ENCODE measurements around the gene ACSF2. TPM values are rescaled to one million over a fixed set of nuclear protein-coding genes. Genes with fewer than 3 reads are reported as not detected.
"Not testable (repeated sequence)": the region's sequence is repeated elsewhere in the genome, so short reads cannot be mapped to it uniquely, and the experiment has no call there.

Gene ACSF2
- total RNA-seq, 1 experiment from 2014 or later = 12.2 TPM

DNA sequence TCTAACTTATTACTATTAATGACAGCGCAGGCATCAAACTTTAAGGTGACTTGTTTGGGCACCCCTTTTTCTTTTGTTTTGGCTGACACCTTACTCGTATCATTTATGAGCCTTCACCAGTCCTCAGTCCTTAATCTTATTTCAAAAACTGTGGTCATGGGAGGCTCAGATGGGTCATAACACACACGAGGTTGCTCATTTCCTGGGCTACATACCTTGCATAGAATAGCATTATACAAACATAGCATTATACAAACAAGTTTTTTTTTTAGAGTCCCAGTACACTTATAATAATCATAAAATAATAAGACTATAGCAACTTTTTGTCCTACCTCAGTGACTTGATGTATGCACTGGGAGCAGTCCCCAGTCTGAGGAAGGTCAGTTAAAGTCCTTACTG lies 11.2 kb upstream of the ACSF2 start:
- no peaks in the 10 kb centered on the region for H3K79me1 ChIP-seq (ENCODE audit: insufficient read depth, low read depth, low read length, poor library complexity, severe bottlenecking)
- H3K56ac ChIP-seq (ENCODE audit: insufficient read length, low read depth, low read length) = no peak overlapping the region
- no peak overlapping the region for H2AFZ ChIP-seq (ENCODE audit: low read length)
- no peak overlapping the region for H3K27ac Mint-ChIP-seq
- H3K9me3 ChIP-seq (ENCODE audit: control insufficient read depth, low read depth, low read length) = no peaks in the 10 kb centered on the region
- H3K27me3 Mint-ChIP-seq (ENCODE audit: low read depth) = peaks cover 21% of the 10 kb centered on the region
- TF ChIP-seq, protein P1, sequence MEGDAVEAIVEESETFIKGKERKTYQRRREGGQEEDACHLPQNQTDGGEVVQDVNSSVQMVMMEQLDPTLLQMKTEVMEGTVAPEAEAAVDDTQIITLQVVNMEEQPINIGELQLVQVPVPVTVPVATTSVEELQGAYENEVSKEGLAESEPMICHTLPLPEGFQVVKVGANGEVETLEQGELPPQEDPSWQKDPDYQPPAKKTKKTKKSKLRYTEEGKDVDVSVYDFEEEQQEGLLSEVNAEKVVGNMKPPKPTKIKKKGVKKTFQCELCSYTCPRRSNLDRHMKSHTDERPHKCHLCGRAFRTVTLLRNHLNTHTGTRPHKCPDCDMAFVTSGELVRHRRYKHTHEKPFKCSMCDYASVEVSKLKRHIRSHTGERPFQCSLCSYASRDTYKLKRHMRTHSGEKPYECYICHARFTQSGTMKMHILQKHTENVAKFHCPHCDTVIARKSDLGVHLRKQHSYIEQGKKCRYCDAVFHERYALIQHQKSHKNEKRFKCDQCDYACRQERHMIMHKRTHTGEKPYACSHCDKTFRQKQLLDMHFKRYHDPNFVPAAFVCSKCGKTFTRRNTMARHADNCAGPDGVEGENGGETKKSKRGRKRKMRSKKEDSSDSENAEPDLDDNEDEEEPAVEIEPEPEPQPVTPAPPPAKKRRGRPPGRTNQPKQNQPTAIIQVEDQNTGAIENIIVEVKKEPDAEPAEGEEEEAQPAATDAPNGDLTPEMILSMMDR (conservative IDR thresholded peaks at IDR 0.05) = no peak
- peaks cover 10 to 11% of the 10 kb centered on the region in 2 experiments for H3K9me3 Mint-ChIP-seq
- H3K79me2 ChIP-seq (ENCODE audit: insufficient read depth, low read length) = no peaks in the 10 kb centered on the region
- H3K23me2 ChIP-seq (ENCODE audit: insufficient read length, low read depth, low read length, poor library complexity, severe bottlenecking) = no peaks in the 10 kb centered on the region
- no peak overlapping the region for H3K23ac ChIP-seq (ENCODE audit: insufficient read length, low read depth, low read length)
- no peak overlapping the region for H3K27ac ChIP-seq (ENCODE audit: insufficient read length, low read depth, low read length)
- H3K27me3 ChIP-seq (ENCODE audit: insufficient read depth, low read length) = no peaks in the 10 kb centered on the region
- no peak overlapping the region for H3K4ac ChIP-seq (ENCODE audit: low read depth, low read length)
- H2BK5ac ChIP-seq (ENCODE audit: insufficient read length, low read length) = no peak overlapping the region
- no peak overlapping the region for H3K4me2 ChIP-seq (ENCODE audit: insufficient read depth, insufficient read length, low read length)
- H2BK12ac ChIP-seq (ENCODE audit: insufficient read length, low read depth, low read length) = no peak overlapping the region
- H2AK5ac ChIP-seq (ENCODE audit: insufficient read length, low read length) = no peak overlapping the region
- peaks cover 2 to 8% (median 4%) of the 10 kb centered on the region in 3 experiments; a peak in 6 of 7 replicates for H3K36me3 Mint-ChIP-seq (ENCODE audit: insufficient read depth in 1 of 3, low read depth in 3 of 3)
- DNase-seq = no peak
- H2BK20ac ChIP-seq (ENCODE audit: low read depth, low read length, poor library complexity, severe bottlenecking) = no peak overlapping the region
- H4K91ac ChIP-seq (ENCODE audit: insufficient read length, low read depth, low read length) = no peak overlapping the region
- H4K20me1 ChIP-seq (ENCODE audit: control insufficient read depth, insufficient read depth, insufficient read length) = no peaks in the 10 kb centered on the region
- H2BK120ac ChIP-seq (ENCODE audit: low read depth, low read length, poor library complexity, severe bottlenecking) = no peak overlapping the region
- H3K18ac ChIP-seq (ENCODE audit: insufficient read length, low read depth, low read length) = no peak overlapping the region
- no peak overlapping the region for H3K4me3 Mint-ChIP-seq
- H3K4me1 Mint-ChIP-seq = peaks cover 2 to 4% of the 10 kb centered on the region in 2 experiments; a peak in 3 of 4 replicates
- no peaks in the 10 kb centered on the region for H3K4me1 ChIP-seq (ENCODE audit: insufficient read depth, low read length)
- no peak overlapping the region for H3K14ac ChIP-seq (ENCODE audit: insufficient read depth, low read length)
- H4K5ac ChIP-seq (ENCODE audit: insufficient read length, low read depth, low read length) = no peak overlapping the region
- no peak overlapping the region for H2BK15ac ChIP-seq (ENCODE audit: low read depth, low read length)
- whole genome bisulfite sequencing (ENCODE audit: extremely low coverage, insufficient read length, low lambda C conversion rate) = no CpG with 5 or more reads among the region's 3 CpGs
- no peak overlapping the region for H4K8ac ChIP-seq (replicated peaks; ENCODE audit: insufficient read length, low read depth, low read length)
- H3K9ac ChIP-seq (ENCODE audit: extremely low read depth, insufficient read length, low read length) = no peak overlapping the region
- no peak overlapping the region for H3T11ph ChIP-seq (ENCODE audit: low read length)

DNA sequence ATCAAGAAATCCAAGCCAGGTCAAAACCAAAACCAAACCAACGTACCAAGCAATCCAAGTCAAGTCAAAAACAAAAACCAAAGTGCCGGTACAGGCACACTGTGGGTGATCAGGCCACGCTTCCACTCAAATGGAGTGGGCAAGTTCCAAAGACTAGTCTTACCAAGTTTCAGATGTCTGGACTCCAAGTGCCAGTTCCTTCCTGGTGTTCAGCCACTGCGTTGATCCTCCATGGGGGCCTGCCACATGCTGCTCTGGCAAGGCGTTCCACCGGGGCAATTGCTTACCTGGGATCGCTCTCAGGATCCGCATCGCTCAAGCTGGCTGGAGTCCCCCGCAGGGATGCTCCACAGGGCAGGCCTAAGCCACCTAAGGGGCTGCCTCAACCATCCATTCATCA lies 6.4 kb upstream of the ACSF2 start:
- not testable (repeated sequence) for H3K4me3 Mint-ChIP-seq; H3K9me3 ChIP-seq (ENCODE audit: control insufficient read depth, low read depth, low read length); H3K4ac ChIP-seq (ENCODE audit: low read depth, low read length); H3K79me2 ChIP-seq (ENCODE audit: insufficient read depth, low read length); H2BK15ac ChIP-seq (ENCODE audit: low read depth, low read length); H2BK120ac ChIP-seq (ENCODE audit: low read depth, low read length, poor library complexity, severe bottlenecking); H3K27ac ChIP-seq (ENCODE audit: insufficient read length, low read depth, low read length); H2BK20ac ChIP-seq (ENCODE audit: low read depth, low read length, poor library complexity, severe bottlenecking); H4K8ac ChIP-seq (replicated peaks; ENCODE audit: insufficient read length, low read depth, low read length); DNase-seq; H3K4me1 Mint-ChIP-seq; H4K91ac ChIP-seq (ENCODE audit: insufficient read length, low read depth, low read length); H3K9ac ChIP-seq (ENCODE audit: extremely low read depth, insufficient read length, low read length); H3K14ac ChIP-seq (ENCODE audit: insufficient read depth, low read length); H3K27me3 ChIP-seq (ENCODE audit: insufficient read depth, low read length); H3K23ac ChIP-seq (ENCODE audit: insufficient read length, low read depth, low read length); H3K56ac ChIP-seq (ENCODE audit: insufficient read length, low read depth, low read length); H3K18ac ChIP-seq (ENCODE audit: insufficient read length, low read depth, low read length); H3T11ph ChIP-seq (ENCODE audit: low read length); H2AFZ ChIP-seq (ENCODE audit: low read length); H4K20me1 ChIP-seq (ENCODE audit: control insufficient read depth, insufficient read depth, insufficient read length); H2BK12ac ChIP-seq (ENCODE audit: insufficient read length, low read depth, low read length); H3K4me1 ChIP-seq (ENCODE audit: insufficient read depth, low read length); H4K5ac ChIP-seq (ENCODE audit: insufficient read length, low read depth, low read length); H3K27ac Mint-ChIP-seq; H2BK5ac ChIP-seq (ENCODE audit: insufficient read length, low read length); H2AK5ac ChIP-seq (ENCODE audit: insufficient read length, low read length); H3K79me1 ChIP-seq (ENCODE audit: insufficient read depth, low read depth, low read length, poor library complexity, severe bottlenecking); H3K23me2 ChIP-seq (ENCODE audit: insufficient read length, low read depth, low read length, poor library complexity, severe bottlenecking); H3K4me2 ChIP-seq (ENCODE audit: insufficient read depth, insufficient read length, low read length)
- no CpG with 5 or more reads among the region's 10 CpGs for WGBS (ENCODE audit: extremely low coverage, insufficient read length, low lambda C conversion rate)
- Mint-ChIP-seq H3K36me3 (ENCODE audit: insufficient read depth in 1 of 3, low read depth in 3 of 3) (peaks cover 2 to 13% (median 4%) of the 10 kb centered on the region in 3 experiments; a peak in 6 of 7 replicates), H3K9me3 (peaks cover 16 to 18% of the 10 kb centered on the region in 2 experiments), H3K27me3 (ENCODE audit: low read depth) (peaks cover 17% of the 10 kb centered on the region)
